Coronary artery (tissue), 2 donors: ENCODE measurements around the gene GALNT17.

Experiments used
- DNase-seq: peaks from one replicate; pipeline ENCODE4 v3.0.0-alpha.2; 2017; ENCODE audit warnings: low spot score
- H3K27ac ChIP-seq, 2 donors: fragments of 200-600 bp; sonication (generic); one replicate each; pipeline ENCODE4 v1.5.1; 2016 to 2019
- H3K4me3 ChIP-seq: fragments of 200-600 bp; sonication (generic); 2 replicates; pipeline ENCODE4 v1.5.1; 2016; ENCODE audit warnings: mild to moderate bottlenecking, moderate library complexity
- CTCF ChIP-seq: fragments of 200-600 bp; sonication (generic); IDR thresholded peaks from one replicate; pipeline ENCODE4 v1.5.1; 2019; ENCODE audit warnings: antibody characterized with exemption

GALNT17 gene

GRCh38 chr7:71598553-71598952, 466.6 kb downstream of the GALNT17 start:
- no peak for TF ChIP-seq CTCF
- Histone ChIP-seq H3K27ac (no peak overlapping the region), H3K4me3 (no peak overlapping the region)
- DNase-seq = no peak

GRCh38 chr7:71601851-71602250, 469.9 kb downstream of the GALNT17 start:
- TF ChIP-seq CTCF = no peak
- DNase-seq = no peak
- H3K4me3 ChIP-seq = no peak overlapping the region
- H3K27ac ChIP-seq = no peak overlapping the region

GRCh38 chr7:71604818-71605414, 473.0 kb downstream of the GALNT17 start:
- peak overlapping the region in 1 of 2 donors; percentile 21 for H3K27ac ChIP-seq
- no peak for TF ChIP-seq CTCF
- DNase-seq = no peak
- H3K4me3 ChIP-seq = no peak overlapping the region

- no peak for DNase-seq
- Histone ChIP-seq H3K4me3 (no peak overlapping the region), H3K27ac (peak overlapping the region in 1 of 2 donors; percentile 22)
- no peak for TF ChIP-seq CTCF
Observed at GRCh38 chr7:71611986-71612385, 480.0 kb downstream of the GALNT17 start.

- DNase-seq = no peak
- H3K27ac ChIP-seq = peak overlapping the region; percentile 23 to 65
- no peak for TF ChIP-seq CTCF
- H3K4me3 ChIP-seq = peak overlapping the region; percentile 44
Observed at GRCh38 chr7:71612911-71613310, 481.0 kb downstream of the GALNT17 start.

GRCh38 chr7:71613313-71613712, 481.4 kb downstream of the GALNT17 start:
- TF ChIP-seq CTCF = no peak
- DNase-seq = no peak
- peak overlapping the region in 1 of 2 donors; percentile 65 for H3K27ac ChIP-seq
- peak overlapping the region; percentile 44 for H3K4me3 ChIP-seq

- Histone ChIP-seq H3K4me3 (no peak overlapping the region), H3K27ac (peak overlapping the region; percentile 71)
- DNase-seq = peak; percentile 83
- no peak for TF ChIP-seq CTCF
Observed at GRCh38 chr7:71615017-71615416, 483.1 kb downstream of the GALNT17 start.
